Sigmoid colon (tissue), 4 donors: ENCODE measurements around the gene OCIAD1.

Experiments used
- CTCF ChIP-seq, 4 experiments: fragments of 450-650 bp in 3 of 4; fragments of 200-600 bp in 1 of 4; IDR thresholded peaks; one replicate each; pipeline ENCODE4 v1.5.1; 2016 to 2019; ENCODE audit warnings: antibody characterized with exemption in 4 of 4, mild to moderate bottlenecking in 3 of 4, moderate library complexity in 2 of 4
- EP300 ChIP-seq, 4 donors: sonication (generic); formaldehyde crosslinking; IDR thresholded peaks; one replicate each; pipeline ENCODE4 v1.6.1; 2017; ENCODE audit warnings: antibody characterized with exemption in 4 of 4
- POLR2A ChIP-seq, 2 donors: fragments of 450-650 bp; IDR thresholded peaks; one replicate each; pipeline ENCODE4 v1.6.1; 2016; ENCODE audit warnings: antibody characterized with exemption in 2 of 2, mild to moderate bottlenecking in 2 of 2, moderate library complexity in 2 of 2
- POLR2AphosphoS5 ChIP-seq, 4 donors: sonication (generic); formaldehyde crosslinking; IDR thresholded peaks; one replicate each; pipeline ENCODE4 v1.6.1; 2017; ENCODE audit warnings: antibody characterized with exemption in 4 of 4

GRCh38 chr4:48898733-48899431, 68.0 kb downstream of the OCIAD1 start:
- TF ChIP-seq CTCF (IDR thresholded peaks at IDR 0.05) (no peak), POLR2AphosphoS5 (IDR thresholded peaks at IDR 0.05) (no peak), POLR2A (IDR thresholded peaks at IDR 0.05) (no peak), EP300 (IDR thresholded peaks at IDR 0.05) (no peak)
